BE2C (cell line): Measurements from ENCODE around the gene HS6ST3.

Experiments
- DNase-seq: peaks from one replicate; pipeline ENCODE4 v3.0.0-alpha.2; 2020
- H3K27me3 ChIP-seq: fragments of 250-450 bp; sonication (Bioruptor Pico); 2 replicates; pipeline ENCODE4 v1.5.1; 2020; ENCODE audit warnings: mild to moderate bottlenecking
- H3K36me3 ChIP-seq: fragments of 250-450 bp; sonication (Bioruptor Pico); 2 replicates; pipeline ENCODE4 v1.5.1; 2020; ENCODE audit warnings: mild to moderate bottlenecking
- H3K4me1 ChIP-seq: fragments of 250-450 bp; sonication (Bioruptor Pico); 2 replicates; pipeline ENCODE4 v1.5.1; 2020
- H3K4me3 ChIP-seq: 2 replicates; pipeline ENCODE4 v1.5.1; 2011; ENCODE audit warnings: low read depth, low read length
- H3K9me3 ChIP-seq: fragments of 250-450 bp; sonication (Bioruptor Pico); 2 replicates; pipeline ENCODE4 v1.5.1; 2020
- TF ChIP-seq, protein P1 (sequence below): IDR thresholded peaks from 2 replicates; pipeline ENCODE4 v1.5.1; 2012; ENCODE audit warnings: mild to moderate bottlenecking, low read depth, low read length

HS6ST3 gene

DNA sequence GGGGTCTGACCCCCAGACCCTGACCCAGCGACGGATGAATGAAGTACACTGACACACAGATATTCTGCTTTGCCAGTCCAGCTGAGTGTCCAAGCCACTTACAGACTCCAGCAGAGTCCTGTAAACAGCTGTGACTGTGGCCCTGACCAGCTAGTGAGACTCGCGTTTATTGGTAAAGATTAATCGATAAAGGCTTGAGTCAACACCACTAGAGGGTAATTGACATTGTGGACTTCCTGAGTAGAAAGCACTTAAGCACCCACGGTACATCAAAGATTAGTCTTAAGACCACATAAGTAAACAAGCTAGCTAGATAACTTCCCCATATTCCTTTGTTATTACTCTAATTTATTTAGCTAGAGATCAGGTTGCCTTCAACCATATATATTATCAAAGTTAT, 758.4 kb downstream of the HS6ST3 start:
- TF ChIP-seq, protein P1, sequence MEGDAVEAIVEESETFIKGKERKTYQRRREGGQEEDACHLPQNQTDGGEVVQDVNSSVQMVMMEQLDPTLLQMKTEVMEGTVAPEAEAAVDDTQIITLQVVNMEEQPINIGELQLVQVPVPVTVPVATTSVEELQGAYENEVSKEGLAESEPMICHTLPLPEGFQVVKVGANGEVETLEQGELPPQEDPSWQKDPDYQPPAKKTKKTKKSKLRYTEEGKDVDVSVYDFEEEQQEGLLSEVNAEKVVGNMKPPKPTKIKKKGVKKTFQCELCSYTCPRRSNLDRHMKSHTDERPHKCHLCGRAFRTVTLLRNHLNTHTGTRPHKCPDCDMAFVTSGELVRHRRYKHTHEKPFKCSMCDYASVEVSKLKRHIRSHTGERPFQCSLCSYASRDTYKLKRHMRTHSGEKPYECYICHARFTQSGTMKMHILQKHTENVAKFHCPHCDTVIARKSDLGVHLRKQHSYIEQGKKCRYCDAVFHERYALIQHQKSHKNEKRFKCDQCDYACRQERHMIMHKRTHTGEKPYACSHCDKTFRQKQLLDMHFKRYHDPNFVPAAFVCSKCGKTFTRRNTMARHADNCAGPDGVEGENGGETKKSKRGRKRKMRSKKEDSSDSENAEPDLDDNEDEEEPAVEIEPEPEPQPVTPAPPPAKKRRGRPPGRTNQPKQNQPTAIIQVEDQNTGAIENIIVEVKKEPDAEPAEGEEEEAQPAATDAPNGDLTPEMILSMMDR, result no peak
- H3K36me3 ChIP-seq, result no peaks in the 10 kb centered on the region

DNA sequence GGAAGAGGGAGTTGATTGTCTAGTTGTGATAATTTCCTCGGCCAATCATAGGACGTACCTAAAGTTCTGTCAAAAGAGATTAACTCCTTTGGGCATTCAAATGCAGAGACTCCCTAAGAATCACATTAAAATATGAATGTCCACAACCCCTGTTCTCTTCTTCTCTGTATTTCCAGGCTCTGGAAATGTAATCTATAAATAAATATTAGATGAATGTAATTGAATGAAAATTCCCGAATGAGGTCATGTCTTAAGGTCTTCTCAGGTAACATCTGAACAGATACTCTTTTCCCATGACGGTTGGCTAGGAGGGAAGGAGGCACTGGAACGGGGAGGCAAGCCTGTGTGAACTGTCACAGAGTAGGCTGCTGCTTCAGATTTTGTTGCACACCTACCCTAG, 759.2 kb downstream of the HS6ST3 start:
- TF ChIP-seq, protein P1, result no peak
- H3K9me3 ChIP-seq, result no peaks in the 10 kb centered on the region
- no peaks in the 10 kb centered on the region for H3K27me3 ChIP-seq
- no peaks in the 10 kb centered on the region for H3K36me3 ChIP-seq
- no peak overlapping the region for H3K4me3 ChIP-seq
- no peak for DNase-seq
- peaks cover 5% of the 10 kb centered on the region for H3K4me1 ChIP-seq

More for the DNA sequence above, 758.4 kb downstream of the HS6ST3 start:
- no peaks in the 10 kb centered on the region for H3K9me3 ChIP-seq
- peaks cover 5% of the 10 kb centered on the region for H3K4me1 ChIP-seq
- DNase-seq, result no peak
- H3K27me3 ChIP-seq, result no peaks in the 10 kb centered on the region
- no peak overlapping the region for H3K4me3 ChIP-seq

DNA sequence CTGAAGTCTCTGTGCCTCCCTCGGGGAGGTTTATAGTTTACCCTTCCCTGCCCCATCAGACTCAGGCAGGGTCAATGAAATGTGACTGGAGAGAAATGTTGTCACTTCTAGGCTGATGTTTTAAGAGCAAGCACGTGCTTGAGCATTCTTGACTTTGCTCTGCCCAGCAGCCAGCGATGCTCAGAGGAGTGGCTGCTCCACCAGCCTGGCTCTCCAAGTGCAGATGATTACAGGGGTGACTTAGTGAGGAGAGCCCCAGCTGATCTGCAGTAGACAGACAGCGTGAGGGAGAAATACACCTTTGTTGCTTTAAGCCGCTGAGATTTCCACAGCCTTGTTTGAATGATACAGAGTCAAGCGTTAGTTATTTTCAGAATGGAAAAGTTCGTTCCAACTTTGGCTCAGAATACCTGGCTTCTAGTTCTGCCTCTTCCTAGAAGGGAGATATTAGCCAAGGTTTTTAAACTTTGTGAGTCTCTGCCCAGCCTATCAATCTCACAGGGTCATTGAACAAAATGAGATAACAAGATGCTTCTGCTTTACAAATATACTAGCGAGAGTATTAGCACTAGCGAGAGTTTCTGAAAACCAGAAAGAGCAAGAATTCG, 760.7 kb downstream of the HS6ST3 start:
- Histone ChIP-seq H3K9me3 (no peaks in the 10 kb centered on the region), H3K4me3 (no peak overlapping the region), H3K27me3 (no peaks in the 10 kb centered on the region), H3K4me1 (peaks cover 5% of the 10 kb centered on the region), H3K36me3 (no peaks in the 10 kb centered on the region)
- DNase-seq, result no peak
- TF ChIP-seq, protein P1, result no peak

DNA sequence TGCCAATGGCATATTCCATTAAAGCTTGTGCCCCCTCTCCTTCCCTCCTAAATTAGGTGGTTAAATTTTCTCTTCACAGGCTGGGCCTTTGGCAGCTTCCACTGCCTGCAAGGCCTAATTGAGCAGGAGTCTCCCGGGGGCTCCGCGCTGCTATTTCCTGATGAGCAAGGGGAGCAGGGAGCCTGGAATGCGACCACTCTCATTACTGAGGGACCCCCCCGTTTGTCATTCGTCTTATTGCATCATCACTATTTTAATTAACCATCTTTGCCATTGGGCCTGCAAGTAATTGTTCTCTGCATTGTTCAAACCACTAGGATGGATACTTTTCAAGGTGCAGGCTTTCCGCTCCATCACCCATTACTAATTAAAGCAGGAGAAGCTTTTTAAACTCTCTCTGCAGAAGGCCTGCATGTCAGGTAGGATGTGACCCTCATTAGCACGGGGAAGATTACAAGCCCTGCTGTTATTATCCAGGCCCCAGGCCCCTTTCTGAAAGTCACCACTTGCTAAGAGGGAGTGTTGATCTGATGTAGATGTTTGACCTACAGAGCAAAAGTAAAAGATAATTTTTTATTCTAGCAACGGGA, 762.0 kb downstream of the HS6ST3 start:
- TF ChIP-seq, protein P1, result no peak

DNA sequence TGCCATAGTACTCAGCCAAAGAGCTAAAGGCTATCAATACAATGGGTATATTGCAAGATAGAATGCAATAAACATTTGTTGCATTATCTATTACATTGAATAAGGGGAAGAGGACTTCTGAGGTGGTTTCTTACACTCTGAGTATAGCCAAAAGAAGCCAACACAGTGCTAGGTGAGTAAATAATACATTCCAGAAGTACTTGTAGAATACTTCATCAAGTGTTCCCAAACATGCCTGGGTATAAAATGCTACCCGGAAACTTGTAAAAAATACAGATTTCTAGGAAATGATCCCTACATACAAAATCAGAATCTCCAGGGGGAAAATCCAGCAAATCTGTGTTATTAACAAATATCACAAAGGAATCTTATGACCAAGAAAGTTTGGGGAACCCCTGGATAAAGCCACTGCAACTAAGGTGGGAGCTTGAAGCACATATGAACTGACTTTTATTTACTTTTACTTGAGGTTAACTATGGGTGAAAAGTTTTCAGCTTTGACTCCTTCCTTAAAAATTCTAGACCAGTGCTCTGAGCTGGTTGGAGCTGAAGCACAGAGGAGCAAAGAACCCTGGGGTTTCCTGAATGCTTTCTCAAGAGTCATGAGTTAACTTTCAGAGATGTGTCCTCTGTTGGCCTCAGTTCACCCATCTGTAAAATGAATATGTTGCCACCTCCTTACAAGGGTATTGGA, 768.4 kb downstream of the HS6ST3 start:
- H3K4me1 ChIP-seq, result no peaks in the 10 kb centered on the region
- no peaks in the 10 kb centered on the region for H3K9me3 ChIP-seq
- H3K36me3 ChIP-seq, result no peaks in the 10 kb centered on the region
- no peak for DNase-seq
- H3K27me3 ChIP-seq, result no peaks in the 10 kb centered on the region
- no peak overlapping the region for H3K4me3 ChIP-seq
- TF ChIP-seq, protein P1, result no peak

More for the DNA sequence above, 762.0 kb downstream of the HS6ST3 start:
- DNase-seq, result no peak
- Histone ChIP-seq H3K27me3 (no peaks in the 10 kb centered on the region), H3K36me3 (no peaks in the 10 kb centered on the region), H3K4me1 (peaks cover 5% of the 10 kb centered on the region), H3K4me3 (no peak overlapping the region), H3K9me3 (no peaks in the 10 kb centered on the region)

DNA sequence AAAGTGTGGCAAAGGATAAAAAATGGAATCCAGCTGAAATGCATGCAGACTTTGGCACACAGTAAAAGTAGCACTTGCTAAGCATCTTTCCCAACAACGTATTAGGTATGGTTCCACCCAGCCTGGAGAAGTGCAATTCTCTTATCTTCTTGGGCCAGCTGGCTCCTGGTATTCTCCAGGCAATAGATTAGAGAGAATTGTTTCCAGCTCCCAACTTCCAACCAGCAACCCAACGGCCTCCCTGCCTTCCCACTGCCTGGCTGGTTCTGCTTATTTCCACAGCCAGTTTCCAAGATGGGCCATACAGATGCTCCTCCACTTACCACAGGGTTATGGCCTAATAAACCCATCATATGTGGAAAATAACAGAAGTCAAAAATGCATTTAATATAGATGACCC, 771.0 kb downstream of the HS6ST3 start:
- DNase-seq, result no peak
- no peaks in the 10 kb centered on the region for H3K9me3 ChIP-seq
- H3K36me3 ChIP-seq, result no peaks in the 10 kb centered on the region
- no peak overlapping the region for H3K4me3 ChIP-seq
- no peaks in the 10 kb centered on the region for H3K27me3 ChIP-seq
- TF ChIP-seq, protein P1, result no peak
- H3K4me1 ChIP-seq, result no peaks in the 10 kb centered on the region
